Esophagus muscularis mucosa (tissue), 3 donors: ENCODE results near the gene UBA7.
A peak's percentile ranks its signal among the peaks of the same experiment; 100 is the strongest.

Experiments used
- CTCF ChIP-seq, 3 experiments: fragments of 200-600 bp in 2 of 3; fragments of 450-650 bp in 1 of 3; sonication (generic) in 2 of 3; IDR thresholded peaks; one replicate each; pipeline ENCODE4 v1.5.1; 2017 to 2019; ENCODE audit warnings: antibody characterized with exemption in 3 of 3, mild to moderate bottlenecking in 2 of 3, moderate library complexity in 1 of 3
- POLR2AphosphoS5 ChIP-seq, 2 donors: sonication (generic); formaldehyde crosslinking; IDR thresholded peaks; one replicate each; pipeline ENCODE4 v1.6.1; 2017; ENCODE audit warnings: antibody characterized with exemption in 2 of 2

GRCh38 chr3:49786357-49787181 lies 27.2 kb downstream of the UBA7 start, which contains the start of gene IP6K1:
- TF ChIP-seq CTCF (IDR thresholded peaks at IDR 0.05) (no peak), POLR2AphosphoS5 (IDR thresholded peaks at IDR 0.05) (peak; percentile 92 to 96)
